ENCODE measurements around the gene PLK3. TPM values are rescaled to one million over a fixed set of nuclear protein-coding genes. Genes with fewer than 3 reads are reported as not detected.

The PLK3 gene
- total and polyA plus RNA-seq, 9 of the 15 experiments (the other 6 are each of a cell fraction or from before 2014, with no cell fraction given), result 0.52 to 22.7 (median 11.0) TPM

DNA sequence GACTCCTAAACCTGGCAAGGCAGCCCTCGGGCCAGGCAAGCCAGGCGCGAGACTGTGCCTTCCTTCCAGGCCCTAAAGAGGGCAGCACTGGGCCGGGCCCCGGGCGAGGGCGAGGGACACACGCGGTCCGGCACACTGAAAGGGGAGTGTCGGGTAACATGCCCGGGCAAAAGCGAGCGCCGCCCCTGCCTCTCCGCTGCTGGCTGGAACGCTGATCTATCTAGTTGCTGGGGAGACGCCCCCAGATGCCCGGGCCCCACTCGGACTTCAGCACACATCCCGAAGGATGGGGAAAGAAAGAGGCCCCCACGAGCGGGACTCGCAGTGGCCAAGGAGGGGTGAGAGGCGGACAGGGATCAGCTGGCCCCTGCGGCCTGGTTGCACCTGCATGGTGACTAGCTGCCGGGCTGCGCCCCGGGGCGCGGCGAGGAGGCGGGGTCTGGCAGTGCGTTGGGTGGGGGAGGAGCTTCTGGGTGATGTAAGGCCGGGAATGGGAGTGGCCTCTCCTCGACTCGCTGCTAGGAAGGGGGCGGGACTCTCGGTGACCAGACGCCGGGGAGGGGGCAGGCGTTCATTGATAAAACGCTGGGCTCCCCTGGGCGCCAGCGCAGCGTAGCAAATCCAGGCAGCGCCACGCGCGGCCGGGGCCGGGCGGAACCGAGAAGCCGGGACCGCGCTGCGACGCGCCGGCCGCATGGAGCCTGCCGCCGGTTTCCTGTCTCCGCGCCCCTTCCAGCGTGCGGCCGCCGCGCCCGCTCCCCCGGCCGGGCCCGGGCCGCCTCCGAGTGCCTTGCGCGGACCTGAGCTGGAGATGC lies at the start of gene PLK3 (continued):
- TF ChIP-seq, protein P1, sequence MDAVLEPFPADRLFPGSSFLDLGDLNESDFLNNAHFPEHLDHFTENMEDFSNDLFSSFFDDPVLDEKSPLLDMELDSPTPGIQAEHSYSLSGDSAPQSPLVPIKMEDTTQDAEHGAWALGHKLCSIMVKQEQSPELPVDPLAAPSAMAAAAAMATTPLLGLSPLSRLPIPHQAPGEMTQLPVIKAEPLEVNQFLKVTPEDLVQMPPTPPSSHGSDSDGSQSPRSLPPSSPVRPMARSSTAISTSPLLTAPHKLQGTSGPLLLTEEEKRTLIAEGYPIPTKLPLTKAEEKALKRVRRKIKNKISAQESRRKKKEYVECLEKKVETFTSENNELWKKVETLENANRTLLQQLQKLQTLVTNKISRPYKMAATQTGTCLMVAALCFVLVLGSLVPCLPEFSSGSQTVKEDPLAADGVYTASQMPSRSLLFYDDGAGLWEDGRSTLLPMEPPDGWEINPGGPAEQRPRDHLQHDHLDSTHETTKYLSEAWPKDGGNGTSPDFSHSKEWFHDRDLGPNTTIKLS (IDR thresholded peaks at IDR 0.05; ENCODE audit: borderline replicate concordance, low read depth), result peak; percentile 43; the same call in 1 of the 2 replicates
- TF ChIP-seq HDAC1 (IDR thresholded peaks at IDR 0.05), result peak; percentile 53 to 99; a peak in 3 of 4 replicates
- TF ChIP-seq, protein P2, sequence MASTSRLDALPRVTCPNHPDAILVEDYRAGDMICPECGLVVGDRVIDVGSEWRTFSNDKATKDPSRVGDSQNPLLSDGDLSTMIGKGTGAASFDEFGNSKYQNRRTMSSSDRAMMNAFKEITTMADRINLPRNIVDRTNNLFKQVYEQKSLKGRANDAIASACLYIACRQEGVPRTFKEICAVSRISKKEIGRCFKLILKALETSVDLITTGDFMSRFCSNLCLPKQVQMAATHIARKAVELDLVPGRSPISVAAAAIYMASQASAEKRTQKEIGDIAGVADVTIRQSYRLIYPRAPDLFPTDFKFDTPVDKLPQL (IDR thresholded peaks at IDR 0.05; ENCODE audit: extremely low read depth, insufficient read length), result peak; percentile 67
- no peak; a peak in 1 of 4 replicates for TF ChIP-seq KDM1A (IDR thresholded peaks at IDR 0.05)
- TF ChIP-seq, protein P3, sequence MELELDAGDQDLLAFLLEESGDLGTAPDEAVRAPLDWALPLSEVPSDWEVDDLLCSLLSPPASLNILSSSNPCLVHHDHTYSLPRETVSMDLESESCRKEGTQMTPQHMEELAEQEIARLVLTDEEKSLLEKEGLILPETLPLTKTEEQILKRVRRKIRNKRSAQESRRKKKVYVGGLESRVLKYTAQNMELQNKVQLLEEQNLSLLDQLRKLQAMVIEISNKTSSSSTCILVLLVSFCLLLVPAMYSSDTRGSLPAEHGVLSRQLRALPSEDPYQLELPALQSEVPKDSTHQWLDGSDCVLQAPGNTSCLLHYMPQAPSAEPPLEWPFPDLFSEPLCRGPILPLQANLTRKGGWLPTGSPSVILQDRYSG (tag; conservative IDR thresholded peaks at IDR 0.05; ENCODE audit: low read depth), result no peak
- TF ChIP-seq, protein P4, sequence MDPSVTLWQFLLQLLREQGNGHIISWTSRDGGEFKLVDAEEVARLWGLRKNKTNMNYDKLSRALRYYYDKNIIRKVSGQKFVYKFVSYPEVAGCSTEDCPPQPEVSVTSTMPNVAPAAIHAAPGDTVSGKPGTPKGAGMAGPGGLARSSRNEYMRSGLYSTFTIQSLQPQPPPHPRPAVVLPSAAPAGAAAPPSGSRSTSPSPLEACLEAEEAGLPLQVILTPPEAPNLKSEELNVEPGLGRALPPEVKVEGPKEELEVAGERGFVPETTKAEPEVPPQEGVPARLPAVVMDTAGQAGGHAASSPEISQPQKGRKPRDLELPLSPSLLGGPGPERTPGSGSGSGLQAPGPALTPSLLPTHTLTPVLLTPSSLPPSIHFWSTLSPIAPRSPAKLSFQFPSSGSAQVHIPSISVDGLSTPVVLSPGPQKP (CRISPR knock-in tag; IDR thresholded peaks at IDR 0.05), result no peak
- peak; percentile 86 for TF ChIP-seq ZNF583 (CRISPR knock-in tag; IDR thresholded peaks at IDR 0.05)
- no peak for TF ChIP-seq SRSF3 (IDR thresholded peaks at IDR 0.05; ENCODE audit: insufficient read depth, low read length)
- TF ChIP-seq HNRNPUL1 (IDR thresholded peaks at IDR 0.05; ENCODE audit: low read length), result no peak
- TF ChIP-seq NFRKB (IDR thresholded peaks at IDR 0.05; ENCODE audit: low read depth), result no peak
- 0 out of 2 replicates have a peak, but pooled peaks have one; percentile 76 for TF ChIP-seq ZEB2 (IDR thresholded peaks at IDR 0.05)
- TF ChIP-seq ZNF79 (CRISPR knock-in tag; IDR thresholded peaks at IDR 0.05; ENCODE audit: low read depth), result 0 out of 2 replicates have a peak, but pooled peaks have one; percentile 49
- peak; percentile 35 for TF ChIP-seq KDM2B (CRISPR knock-in tag; IDR thresholded peaks at IDR 0.05)
- peak; percentile 91 for TF ChIP-seq CEBPG (CRISPR knock-in tag; IDR thresholded peaks at IDR 0.05)
- peak in 1 of 2 experiments; percentile 53; a peak in 1 of 4 replicates for TF ChIP-seq CEBPG (tag; conservative IDR thresholded peaks at IDR 0.05 in 1 of 2, IDR thresholded peaks at IDR 0.05 in 1 of 2)
- no peak for TF ChIP-seq ZNF354B (CRISPR knock-in tag; IDR thresholded peaks at IDR 0.05)
- TF ChIP-seq, protein P5, sequence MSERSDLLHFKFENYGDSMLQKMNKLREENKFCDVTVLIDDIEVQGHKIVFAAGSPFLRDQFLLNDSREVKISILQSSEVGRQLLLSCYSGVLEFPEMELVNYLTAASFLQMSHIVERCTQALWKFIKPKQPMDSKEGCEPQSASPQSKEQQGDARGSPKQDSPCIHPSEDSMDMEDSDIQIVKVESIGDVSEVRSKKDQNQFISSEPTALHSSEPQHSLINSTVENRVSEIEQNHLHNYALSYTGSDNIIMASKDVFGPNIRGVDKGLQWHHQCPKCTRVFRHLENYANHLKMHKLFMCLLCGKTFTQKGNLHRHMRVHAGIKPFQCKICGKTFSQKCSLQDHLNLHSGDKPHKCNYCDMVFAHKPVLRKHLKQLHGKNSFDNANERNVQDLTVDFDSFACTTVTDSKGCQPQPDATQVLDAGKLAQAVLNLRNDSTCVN (CRISPR knock-in tag; IDR thresholded peaks at IDR 0.05), result 0 out of 2 replicates have a peak, but pooled peaks have one; percentile 78
